Endothelial cell (in vitro differentiated cells): ENCODE measurements around the gene ASB5. TPM values are rescaled to one million over a fixed set of nuclear protein-coding genes. Genes with fewer than 3 reads are reported as not detected.

Experiments
- DNase-seq: peaks from one replicate; pipeline ENCODE4 v3.0.0; 2021; ENCODE audit warnings: low spot score
- H3K27ac Mint-ChIP-seq: one replicate; pipeline ENCODE4 v1.8.0; 2021; ENCODE audit warnings: mixed read lengths, inconsistent platforms; ENCODE audit not compliant: unreplicated experiment
- H3K27me3 Mint-ChIP-seq: one replicate; pipeline ENCODE4 v1.8.0; 2021; ENCODE audit warnings: mild to moderate bottlenecking, moderate library complexity, mixed read lengths, inconsistent platforms; ENCODE audit not compliant: unreplicated experiment
- H3K36me3 Mint-ChIP-seq: one replicate; pipeline ENCODE4 v1.8.0; 2021; ENCODE audit warnings: mild to moderate bottlenecking, low read depth, mixed read lengths, inconsistent platforms; ENCODE audit not compliant: unreplicated experiment
- H3K4me1 Mint-ChIP-seq: one replicate; pipeline ENCODE4 v1.8.0; 2021; ENCODE audit warnings: mild to moderate bottlenecking, mixed read lengths, inconsistent platforms; ENCODE audit not compliant: unreplicated experiment
- H3K4me3 Mint-ChIP-seq: one replicate; pipeline ENCODE4 v1.8.0; 2021; ENCODE audit warnings: mild to moderate bottlenecking, mixed read lengths, inconsistent platforms; ENCODE audit not compliant: unreplicated experiment
- H3K9me3 Mint-ChIP-seq: one replicate; pipeline ENCODE4 v1.8.0; 2021; ENCODE audit warnings: mixed read lengths, inconsistent platforms; ENCODE audit not compliant: unreplicated experiment
- total RNA-seq: library from RNA; stranded (reverse); fragmentation: NEBNext Ultra II Directional; extraction: Animal tissue kit (Norgen Biotek cat#: 25700); gene quantifications from one replicate; pipeline ENCODE4 v1.2.1, GENCODE V29; 2021; ENCODE audit not compliant: unreplicated experiment
- TF ChIP-seq, protein P1 (sequence below): fragments of 200-600 bp; sonication (generic); IDR thresholded peaks from one replicate; pipeline ENCODE4 v1.5.0; 2021; ENCODE audit warnings: antibody characterized with exemption; ENCODE audit not compliant: unreplicated experiment

Gene ASB5
- total RNA-seq, 1 donor from 2014 or later, result not detected

DNA sequence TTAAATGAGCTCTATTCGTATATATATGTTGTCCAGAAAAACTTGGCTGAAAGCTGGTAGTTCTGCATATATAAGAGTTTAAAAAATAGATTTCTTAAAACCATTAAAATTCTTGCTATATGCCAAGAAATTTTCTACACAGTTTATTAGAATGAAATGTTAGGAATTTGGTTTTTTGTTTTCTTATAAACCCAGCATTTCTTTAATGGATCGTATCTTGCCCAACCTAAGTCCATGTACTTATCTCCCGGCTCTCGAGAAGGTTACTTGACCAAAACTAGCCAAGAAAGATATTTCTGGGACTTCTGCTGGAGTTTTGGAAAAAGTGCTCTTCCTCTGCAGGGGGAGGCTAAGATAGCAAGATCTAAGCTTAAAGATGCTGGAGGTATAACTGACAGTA lies 4.7 kb upstream of the ASB5 start:
- Mint-ChIP-seq H3K27me3 (no peaks in the 10 kb centered on the region), H3K4me3 (no peak overlapping the region), H3K36me3 (no peaks in the 10 kb centered on the region), H3K9me3 (no peaks in the 10 kb centered on the region), H3K27ac (no peak overlapping the region), H3K4me1 (no peaks in the 10 kb centered on the region)
- TF ChIP-seq, protein P1, sequence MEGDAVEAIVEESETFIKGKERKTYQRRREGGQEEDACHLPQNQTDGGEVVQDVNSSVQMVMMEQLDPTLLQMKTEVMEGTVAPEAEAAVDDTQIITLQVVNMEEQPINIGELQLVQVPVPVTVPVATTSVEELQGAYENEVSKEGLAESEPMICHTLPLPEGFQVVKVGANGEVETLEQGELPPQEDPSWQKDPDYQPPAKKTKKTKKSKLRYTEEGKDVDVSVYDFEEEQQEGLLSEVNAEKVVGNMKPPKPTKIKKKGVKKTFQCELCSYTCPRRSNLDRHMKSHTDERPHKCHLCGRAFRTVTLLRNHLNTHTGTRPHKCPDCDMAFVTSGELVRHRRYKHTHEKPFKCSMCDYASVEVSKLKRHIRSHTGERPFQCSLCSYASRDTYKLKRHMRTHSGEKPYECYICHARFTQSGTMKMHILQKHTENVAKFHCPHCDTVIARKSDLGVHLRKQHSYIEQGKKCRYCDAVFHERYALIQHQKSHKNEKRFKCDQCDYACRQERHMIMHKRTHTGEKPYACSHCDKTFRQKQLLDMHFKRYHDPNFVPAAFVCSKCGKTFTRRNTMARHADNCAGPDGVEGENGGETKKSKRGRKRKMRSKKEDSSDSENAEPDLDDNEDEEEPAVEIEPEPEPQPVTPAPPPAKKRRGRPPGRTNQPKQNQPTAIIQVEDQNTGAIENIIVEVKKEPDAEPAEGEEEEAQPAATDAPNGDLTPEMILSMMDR, result no peak
- no peak for DNase-seq

DNA sequence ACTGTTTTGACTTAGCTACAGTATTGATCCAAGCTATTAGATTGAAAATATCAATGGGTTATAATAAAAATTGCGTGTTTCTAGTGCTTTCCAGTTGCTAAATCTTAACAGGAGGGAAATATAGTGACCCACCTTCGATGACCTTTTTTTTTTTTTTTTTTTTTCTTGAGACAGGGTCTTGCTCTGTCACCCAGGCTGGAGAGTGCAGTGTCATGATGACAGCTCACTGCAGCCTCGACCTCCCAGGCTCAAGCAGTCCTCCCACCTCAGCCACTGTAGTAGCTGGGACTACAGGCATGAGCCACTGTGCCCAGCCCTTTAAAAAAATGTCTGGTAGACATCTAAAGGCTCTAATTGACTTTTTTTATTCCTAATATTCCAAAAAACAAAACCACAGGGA lies 3.8 kb upstream of the ASB5 start:
- no peaks in the 10 kb centered on the region for H3K36me3 Mint-ChIP-seq
- H3K27ac Mint-ChIP-seq, result no peak overlapping the region
- DNase-seq, result no peak
- no peaks in the 10 kb centered on the region for H3K27me3 Mint-ChIP-seq
- no peaks in the 10 kb centered on the region for H3K9me3 Mint-ChIP-seq
- no peaks in the 10 kb centered on the region for H3K4me1 Mint-ChIP-seq
- no peak overlapping the region for H3K4me3 Mint-ChIP-seq
- TF ChIP-seq, protein P1, result no peak

DNA sequence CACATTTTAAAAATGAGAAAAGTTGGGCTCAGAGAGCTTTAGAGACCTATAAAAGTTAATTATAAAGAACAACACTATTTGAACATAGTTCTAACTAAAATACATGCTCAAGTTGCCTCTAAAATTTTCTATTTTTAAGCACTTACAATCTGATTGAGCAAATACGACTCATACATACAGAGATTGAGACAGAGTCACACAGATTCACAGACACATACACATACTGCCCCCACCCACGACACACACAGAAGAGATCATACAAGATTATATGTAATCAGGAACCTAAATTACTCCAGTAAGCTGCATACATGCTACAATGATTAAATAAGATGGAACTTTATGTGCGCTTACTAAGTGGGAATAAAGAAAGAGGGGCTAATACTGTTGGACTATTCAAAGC lies 2.7 kb upstream of the ASB5 start:
- H3K27me3 Mint-ChIP-seq, result no peaks in the 10 kb centered on the region
- TF ChIP-seq, protein P1, result no peak
- H3K36me3 Mint-ChIP-seq, result no peaks in the 10 kb centered on the region
- no peak for DNase-seq
- H3K9me3 Mint-ChIP-seq, result no peaks in the 10 kb centered on the region
- H3K4me1 Mint-ChIP-seq, result no peaks in the 10 kb centered on the region
- H3K27ac Mint-ChIP-seq, result no peak overlapping the region
- no peak overlapping the region for H3K4me3 Mint-ChIP-seq

DNA sequence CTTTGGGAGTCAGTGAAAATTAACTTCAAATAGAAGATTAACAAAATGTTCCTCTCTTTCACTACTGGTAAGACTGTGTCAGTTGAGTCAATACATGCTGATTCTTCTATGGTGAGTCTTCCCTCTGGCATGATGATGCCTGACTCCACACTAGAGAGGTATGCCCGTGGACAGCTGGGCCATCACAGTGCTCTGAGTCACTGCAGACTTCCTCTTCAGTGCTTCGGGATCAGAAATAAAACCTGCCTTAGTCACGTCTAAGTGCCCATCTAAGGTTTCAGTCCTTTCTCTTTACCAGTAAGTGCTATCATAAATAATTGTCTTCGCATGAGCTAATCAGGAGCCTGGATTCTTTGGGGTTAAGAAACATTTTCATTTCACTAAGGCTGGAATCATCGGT lies 1.6 kb upstream of the ASB5 start:
- no peak overlapping the region for H3K27ac Mint-ChIP-seq
- TF ChIP-seq, protein P1, result no peak
- H3K36me3 Mint-ChIP-seq, result no peaks in the 10 kb centered on the region
- no peaks in the 10 kb centered on the region for H3K4me1 Mint-ChIP-seq
- DNase-seq, result no peak
- no peaks in the 10 kb centered on the region for H3K9me3 Mint-ChIP-seq
- no peak overlapping the region for H3K4me3 Mint-ChIP-seq
- H3K27me3 Mint-ChIP-seq, result no peaks in the 10 kb centered on the region

DNA sequence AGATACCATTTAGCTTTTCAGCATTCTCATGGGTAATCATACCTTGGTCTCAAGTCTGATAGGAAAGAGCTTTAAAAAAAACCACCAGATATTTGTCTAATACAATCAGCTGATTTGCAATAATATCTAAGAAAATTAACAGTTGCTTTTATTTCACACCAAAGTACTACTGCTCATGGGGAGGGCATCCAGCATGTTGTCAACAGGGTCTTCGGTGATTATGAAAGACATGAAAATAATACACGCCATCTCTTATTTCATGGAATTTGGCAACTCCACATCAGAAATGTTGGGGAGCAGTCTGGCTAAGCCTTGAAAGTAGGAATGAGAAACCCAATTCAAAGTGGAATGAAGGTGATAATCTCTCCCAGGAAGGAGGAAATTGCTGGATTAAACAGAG lies 3.0 kb downstream of the ASB5 start:
- Mint-ChIP-seq H3K4me1 (no peaks in the 10 kb centered on the region), H3K27ac (no peak overlapping the region), H3K36me3 (no peaks in the 10 kb centered on the region), H3K27me3 (no peaks in the 10 kb centered on the region), H3K9me3 (no peaks in the 10 kb centered on the region), H3K4me3 (no peak overlapping the region)
- no peak for DNase-seq
- TF ChIP-seq, protein P1, result no peak
